Neuronal stem cell (in vitro differentiated cells): ENCODE measurements around the gene BTBD6.
A peak's percentile ranks its signal among the peaks of the same experiment; 100 is the strongest.

ENCODE experiments used
- DNase-seq: peaks from one replicate; pipeline ENCODE4 v3.0.0-alpha.2; 2013; ENCODE audit warnings: low spot score
- H2AFZ ChIP-seq: one replicate; pipeline ENCODE4 v1.6.1; 2013; ENCODE audit warnings: mild to moderate bottlenecking, low read length, inconsistent platforms
- H2AK5ac ChIP-seq: 2 replicates; pipeline ENCODE4 v1.6.1; 2013; ENCODE audit warnings: low read depth, mild to moderate bottlenecking, inconsistent platforms, low read length, moderate library complexity, mixed read lengths
- H2BK120ac ChIP-seq: 2 replicates; pipeline ENCODE4 v1.6.1; 2013; ENCODE audit warnings: low read depth, mild to moderate bottlenecking, inconsistent platforms, low read length, moderate library complexity, mixed read lengths
- H2BK12ac ChIP-seq: one replicate; pipeline ENCODE4 v1.6.1; 2013; ENCODE audit warnings: low read length, inconsistent platforms
- H2BK15ac ChIP-seq: 2 replicates; pipeline ENCODE4 v1.6.1; 2013; ENCODE audit warnings: mild to moderate bottlenecking, low read length, inconsistent platforms, mixed read lengths
- H2BK5ac ChIP-seq: one replicate; pipeline ENCODE4 v1.6.1; 2013; ENCODE audit warnings: inconsistent platforms, mild to moderate bottlenecking, low read length, moderate library complexity
- H3K14ac ChIP-seq: one replicate; pipeline ENCODE4 v1.6.1; 2013; ENCODE audit warnings: low read length, inconsistent platforms
- H3K18ac ChIP-seq: 2 replicates; pipeline ENCODE4 v1.6.1; 2013; ENCODE audit warnings: low read length, inconsistent platforms
- H3K23ac ChIP-seq: 2 replicates; pipeline ENCODE4 v1.6.1; 2013; ENCODE audit warnings: low read depth, mild to moderate bottlenecking, mixed read lengths, low read length, inconsistent platforms; ENCODE audit not compliant: poor library complexity
- H3K27ac ChIP-seq: replicated peaks from 3 replicates; pipeline ENCODE4 v1.5.1; 2013; ENCODE audit warnings: low read length, inconsistent platforms
- H3K27me3 ChIP-seq, 3 experiments: 2 replicates each; pipeline ENCODE4 v1.6.1; 2013; ENCODE audit warnings: low read length in 3 of 3, mild to moderate bottlenecking in 2 of 3, inconsistent platforms in 1 of 3, low read depth in 1 of 3, mixed read lengths in 1 of 3, moderate library complexity in 1 of 3; ENCODE audit not compliant: control insufficient read depth in 3 of 3, insufficient read depth in 3 of 3
- H3K36me3 ChIP-seq, 2 donors: replicated peaks in 1 of 2; 2 replicates each; pipeline ENCODE4 v1.6.1; 2013; ENCODE audit warnings: low read length in 2 of 2; ENCODE audit not compliant: control insufficient read depth in 2 of 2, insufficient read depth in 2 of 2
- H3K4ac ChIP-seq: 2 replicates; pipeline ENCODE4 v1.6.1; 2013; ENCODE audit warnings: inconsistent platforms, mild to moderate bottlenecking, low read length, moderate library complexity
- H3K4me1 ChIP-seq, 2 donors: 1 replicate in 1 of 2; 2 replicates in 1 of 2; pipeline ENCODE4 v1.6.1; 2013; ENCODE audit warnings: low read length in 2 of 2, low read depth in 1 of 2; ENCODE audit not compliant: control insufficient read depth in 2 of 2, insufficient read depth in 1 of 2
- H3K4me2 ChIP-seq: one replicate; pipeline ENCODE4 v1.6.1; 2013; ENCODE audit warnings: mild to moderate bottlenecking, low read length, inconsistent platforms; ENCODE audit not compliant: insufficient read depth, poor library complexity, severe bottlenecking
- H3K4me3 ChIP-seq, 2 donors: 2 replicates each; pipeline ENCODE4 v1.5.1; 2013; ENCODE audit warnings: low read length in 2 of 2, mild to moderate bottlenecking in 2 of 2, inconsistent platforms in 1 of 2, moderate library complexity in 1 of 2
- H3K79me1 ChIP-seq: one replicate; pipeline ENCODE4 v1.6.1; 2013; ENCODE audit warnings: low read depth, mild to moderate bottlenecking, inconsistent platforms, low read length, moderate library complexity
- H3K9ac ChIP-seq: one replicate; pipeline ENCODE4 v1.6.1; 2013; ENCODE audit warnings: mild to moderate bottlenecking, low read depth, low read length, inconsistent platforms; ENCODE audit not compliant: poor library complexity
- H3K9me3 ChIP-seq, 2 donors: replicated peaks in 1 of 2; 2 replicates each; pipeline versions ENCODE3 to v1.6.1; 2013; ENCODE audit warnings: low read length in 2 of 2, mild to moderate bottlenecking in 2 of 2, inconsistent platforms in 1 of 2, low read depth in 1 of 2, mixed read lengths in 1 of 2, moderate library complexity in 1 of 2; ENCODE audit not compliant: control insufficient read depth in 2 of 2, insufficient read depth in 1 of 2
- H4K8ac ChIP-seq: one replicate; pipeline ENCODE4 v1.6.1; 2013; ENCODE audit warnings: low read depth, mild to moderate bottlenecking, inconsistent platforms, low read length, moderate library complexity
- H4K91ac ChIP-seq: one replicate; pipeline ENCODE4 v1.6.1; 2013; ENCODE audit warnings: low read length, low read depth, mild to moderate bottlenecking, inconsistent platforms; ENCODE audit not compliant: poor library complexity
- WGBS, 2 donors: extraction: QIAGEN DNeasy Blood & Tissue Kit; methylation state at CpG; one replicate each; pipeline ENCODE4 v1.1.7; 2013; ENCODE audit warnings: missing lambda C conversion rate in 2 of 2, mixed read lengths in 1 of 2; ENCODE audit not compliant: insufficient read length in 2 of 2, insufficient replicate concordance in 1 of 2; ENCODE audit errors: extremely low coverage in 2 of 2; 5-methylcytosine and 5-hydroxymethylcytosine counted together

BTBD6 gene

GRCh38 chr14:105271224-105271890, 23.0 kb downstream of the BTBD6 start:
- Histone ChIP-seq H3K4ac (no peak overlapping the region), H3K27me3 (no peaks in the 10 kb centered on the region), H3K4me1 (no peaks in the 10 kb centered on the region), H2AFZ (no peak overlapping the region), H3K79me1 (peaks cover 17% of the 10 kb centered on the region), H2AK5ac (no peak overlapping the region), H3K9me3 (no peaks in the 10 kb centered on the region), H2BK15ac (no peak overlapping the region), H3K9ac (no peak overlapping the region), H3K14ac (no peak overlapping the region), H2BK12ac (no peak overlapping the region), H2BK120ac (no peak overlapping the region), H4K8ac (no peak overlapping the region), H3K4me3 (no peak overlapping the region), H3K18ac (no peak overlapping the region), H4K91ac (no peak overlapping the region), H2BK5ac (peak overlapping the region; percentile 56), H3K27ac (no peak overlapping the region), H3K23ac (no peak overlapping the region), H3K4me2 (no peak overlapping the region), H3K36me3 (peaks cover 4 to 17% of the 10 kb centered on the region in 2 donors)
- WGBS, 2 donors = no CpG with 5 or more reads among the region's 22 CpGs
- DNase-seq = no peak

GRCh38 chr14:105272623-105273022, 24.3 kb downstream of the BTBD6 start:
- Histone ChIP-seq H2BK120ac (no peak overlapping the region), H4K91ac (no peak overlapping the region), H3K23ac (no peak overlapping the region), H2BK15ac (no peak overlapping the region), H3K27me3 (no peaks in the 10 kb centered on the region), H3K9me3 (no peaks in the 10 kb centered on the region), H3K9ac (no peak overlapping the region), H4K8ac (no peak overlapping the region), H3K4me2 (no peak overlapping the region), H3K14ac (no peak overlapping the region), H3K4ac (no peak overlapping the region), H3K18ac (no peak overlapping the region), H2AFZ (no peak overlapping the region), H2BK12ac (no peak overlapping the region), H3K36me3 (peaks cover 4 to 14% of the 10 kb centered on the region in 2 donors), H3K4me3 (no peak overlapping the region), H3K27ac (no peak overlapping the region), H2BK5ac (no peak overlapping the region), H3K79me1 (peaks cover 17% of the 10 kb centered on the region), H3K4me1 (no peaks in the 10 kb centered on the region), H2AK5ac (no peak overlapping the region)
- DNase-seq = no peak
- WGBS, 2 donors = no CpG with 5 or more reads among the region's 15 CpGs

- Histone ChIP-seq H2AK5ac (no peak overlapping the region), H2BK15ac (no peak overlapping the region), H4K91ac (no peak overlapping the region), H3K27me3 (no peaks in the 10 kb centered on the region), H3K23ac (peak overlapping the region; percentile 44), H4K8ac (no peak overlapping the region), H3K14ac (no peak overlapping the region), H3K27ac (no peak overlapping the region), H3K9ac (no peak overlapping the region), H2BK120ac (no peak overlapping the region), H3K4me2 (no peak overlapping the region), H3K9me3 (no peaks in the 10 kb centered on the region), H3K18ac (no peak overlapping the region), H2BK5ac (no peak overlapping the region), H3K4ac (no peak overlapping the region), H2BK12ac (no peak overlapping the region), H3K4me3 (no peak overlapping the region), H2AFZ (no peak overlapping the region), H3K4me1 (no peaks in the 10 kb centered on the region), H3K36me3 (peaks cover 4 to 11% of the 10 kb centered on the region in 2 donors), H3K79me1 (peaks cover 17% of the 10 kb centered on the region)
- no peak for DNase-seq
- no CpG with 5 or more reads among the region's 12 CpGs for WGBS, 2 donors
Measured at GRCh38 chr14:105273062-105273461, 24.7 kb downstream of the BTBD6 start.

GRCh38 chr14:105274637-105275036, 26.3 kb downstream of the BTBD6 start:
- WGBS, 2 donors = no CpG with 5 or more reads among the region's 6 CpGs

More at GRCh38 chr14:105274637-105275036, 26.3 kb downstream of the BTBD6 start:
- Histone ChIP-seq H4K91ac (no peak overlapping the region), H4K8ac (no peak overlapping the region), H3K36me3 (peaks cover 0 to 5% of the 10 kb centered on the region in 2 donors), H3K27ac (no peak overlapping the region), H3K4me2 (no peak overlapping the region), H2BK15ac (no peak overlapping the region), H3K79me1 (peaks cover 10% of the 10 kb centered on the region), H3K4ac (no peak overlapping the region), H3K9me3 (no peaks in the 10 kb centered on the region), H3K18ac (no peak overlapping the region), H2AFZ (no peak overlapping the region), H3K9ac (no peak overlapping the region), H3K27me3 (no peaks in the 10 kb centered on the region), H3K14ac (no peak overlapping the region), H3K4me1 (no peaks in the 10 kb centered on the region), H2BK12ac (no peak overlapping the region), H2BK120ac (no peak overlapping the region), H3K23ac (no peak overlapping the region), H3K4me3 (no peak overlapping the region), H2BK5ac (no peak overlapping the region), H2AK5ac (peak overlapping the region; percentile 63)
- DNase-seq = no peak
